Measurements from ENCODE around the gene TBXA2R. TPM values are rescaled to one million over a fixed set of nuclear protein-coding genes. Genes with fewer than 3 reads are reported as not detected.

The TBXA2R gene
- total RNA-seq, 1 donor from 2014 or later, result 0.47 TPM

DNA sequence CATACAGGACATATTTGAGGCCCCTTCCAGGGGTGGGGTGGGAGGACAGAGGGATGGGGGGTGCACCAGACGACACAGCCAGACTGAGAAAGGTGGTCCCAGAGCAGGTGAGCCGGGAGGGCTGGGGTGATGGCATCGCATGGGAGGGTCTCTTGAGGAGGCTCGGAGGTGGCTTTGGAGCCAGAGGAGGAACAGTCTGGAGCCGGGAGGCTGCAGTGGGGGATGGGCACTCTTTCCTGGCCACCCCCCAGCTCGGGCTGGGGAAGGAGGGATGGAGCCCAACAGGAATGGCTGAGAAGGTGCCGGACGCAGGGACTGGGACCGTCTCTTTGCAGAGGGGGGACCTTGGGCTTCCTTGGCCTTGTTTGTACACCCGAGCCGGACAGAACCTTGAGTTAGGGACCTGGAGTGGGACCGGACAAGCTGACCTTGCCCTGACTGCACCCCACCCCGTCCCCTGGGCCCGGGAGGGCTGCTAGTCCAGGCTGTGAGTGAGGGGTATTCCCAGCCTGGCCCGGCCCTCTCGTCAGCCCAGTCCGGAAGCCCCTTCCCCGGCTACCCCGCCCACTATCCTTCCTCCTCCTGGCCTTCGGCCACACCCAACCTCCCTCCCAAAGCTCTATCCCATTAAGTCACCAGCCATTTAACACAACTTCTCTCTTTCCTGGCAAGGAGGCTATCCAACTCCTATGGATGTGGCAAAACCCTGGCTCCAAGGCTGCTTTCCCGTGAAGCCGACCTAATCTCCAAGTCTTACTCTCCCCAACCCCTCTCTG is 816 bp upstream of the TBXA2R start:
- Mint-ChIP-seq H3K9me3 (no peaks in the 10 kb centered on the region), H3K27me3 (ENCODE audit: low read depth) (peaks cover 16% of the 10 kb centered on the region), H3K4me1 (peaks cover 10% of the 10 kb centered on the region), H3K27ac (no peak overlapping the region), H3K36me3 (peaks cover 4% of the 10 kb centered on the region), H3K4me3 (peak overlapping the region; percentile 51)
- TF ChIP-seq, protein P1, sequence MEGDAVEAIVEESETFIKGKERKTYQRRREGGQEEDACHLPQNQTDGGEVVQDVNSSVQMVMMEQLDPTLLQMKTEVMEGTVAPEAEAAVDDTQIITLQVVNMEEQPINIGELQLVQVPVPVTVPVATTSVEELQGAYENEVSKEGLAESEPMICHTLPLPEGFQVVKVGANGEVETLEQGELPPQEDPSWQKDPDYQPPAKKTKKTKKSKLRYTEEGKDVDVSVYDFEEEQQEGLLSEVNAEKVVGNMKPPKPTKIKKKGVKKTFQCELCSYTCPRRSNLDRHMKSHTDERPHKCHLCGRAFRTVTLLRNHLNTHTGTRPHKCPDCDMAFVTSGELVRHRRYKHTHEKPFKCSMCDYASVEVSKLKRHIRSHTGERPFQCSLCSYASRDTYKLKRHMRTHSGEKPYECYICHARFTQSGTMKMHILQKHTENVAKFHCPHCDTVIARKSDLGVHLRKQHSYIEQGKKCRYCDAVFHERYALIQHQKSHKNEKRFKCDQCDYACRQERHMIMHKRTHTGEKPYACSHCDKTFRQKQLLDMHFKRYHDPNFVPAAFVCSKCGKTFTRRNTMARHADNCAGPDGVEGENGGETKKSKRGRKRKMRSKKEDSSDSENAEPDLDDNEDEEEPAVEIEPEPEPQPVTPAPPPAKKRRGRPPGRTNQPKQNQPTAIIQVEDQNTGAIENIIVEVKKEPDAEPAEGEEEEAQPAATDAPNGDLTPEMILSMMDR (IDR thresholded peaks at IDR 0.05; ENCODE audit: unreplicated experiment), result no peak
- DNase-seq (ENCODE audit: low spot score in 2 of 2, unreplicated experiment in 2 of 2), result no peak

GRCh38 chr19:3606174-3606689 is 443 bp downstream of the TBXA2R start:
- Mint-ChIP-seq H3K27ac (no peak overlapping the region), H3K9me3 (no peaks in the 10 kb centered on the region)
- no peak for DNase-seq (ENCODE audit: low spot score in 2 of 2, unreplicated experiment in 2 of 2)

DNA sequence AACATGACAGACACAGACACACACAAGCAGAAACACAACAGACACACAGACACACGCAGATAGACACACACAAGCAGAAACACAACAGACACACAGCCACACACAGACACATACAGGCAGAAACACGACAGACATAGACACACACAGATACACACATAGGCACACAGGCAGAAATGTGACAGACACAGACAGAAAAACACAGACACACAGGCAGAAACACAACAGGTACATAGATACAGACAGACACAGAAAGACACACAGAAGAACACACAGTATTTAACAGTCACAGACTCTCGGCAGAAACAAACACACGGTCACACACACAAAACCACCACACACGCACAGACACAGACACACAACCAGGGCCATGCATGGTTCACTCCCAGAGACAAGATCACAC is 905 bp downstream of the TBXA2R start:
- no peak for DNase-seq (ENCODE audit: low spot score in 2 of 2, unreplicated experiment in 2 of 2)

More at GRCh38 chr19:3606174-3606689, 443 bp downstream of the TBXA2R start:
- Mint-ChIP-seq H3K4me3 (no peak overlapping the region), H3K36me3 (no peaks in the 10 kb centered on the region), H3K27me3 (ENCODE audit: low read depth) (peaks cover 16% of the 10 kb centered on the region), H3K4me1 (peaks cover 10% of the 10 kb centered on the region)
- TF ChIP-seq, protein P1 (IDR thresholded peaks at IDR 0.05; ENCODE audit: unreplicated experiment), result no peak

DNA sequence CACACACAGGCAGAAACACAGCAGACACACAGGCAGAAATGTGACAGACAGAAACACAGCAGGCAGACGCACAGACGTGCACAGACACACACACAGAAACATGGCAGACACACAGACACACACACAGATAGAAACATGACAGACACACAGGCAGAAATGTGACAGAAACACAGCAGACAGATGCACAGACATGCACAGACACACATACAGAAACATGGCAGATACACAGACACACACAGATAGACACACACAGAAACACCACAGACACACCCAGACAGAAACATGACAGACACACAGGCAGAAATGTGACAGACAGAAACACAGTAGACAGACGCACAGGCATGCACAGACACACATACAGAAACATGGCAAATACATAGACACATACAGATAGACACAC is 1.3 kb downstream of the TBXA2R start:
- H3K9me3 Mint-ChIP-seq, result no peaks in the 10 kb centered on the region
- H3K4me1 Mint-ChIP-seq, result peaks cover 10% of the 10 kb centered on the region
- no peak overlapping the region for H3K4me3 Mint-ChIP-seq
- H3K27me3 Mint-ChIP-seq (ENCODE audit: low read depth), result peaks cover 16% of the 10 kb centered on the region
- no peak for DNase-seq (ENCODE audit: low spot score in 2 of 2, unreplicated experiment in 2 of 2)
- no peaks in the 10 kb centered on the region for H3K36me3 Mint-ChIP-seq
- TF ChIP-seq, protein P1 (IDR thresholded peaks at IDR 0.05; ENCODE audit: unreplicated experiment), result no peak
- H3K27ac Mint-ChIP-seq, result no peak overlapping the region

More for the DNA sequence above, 905 bp downstream of the TBXA2R start:
- TF ChIP-seq, protein P1 (IDR thresholded peaks at IDR 0.05; ENCODE audit: unreplicated experiment), result no peak
- Mint-ChIP-seq H3K4me3 (no peak overlapping the region), H3K4me1 (peaks cover 10% of the 10 kb centered on the region), H3K36me3 (no peaks in the 10 kb centered on the region), H3K27ac (no peak overlapping the region), H3K27me3 (ENCODE audit: low read depth) (peaks cover 16% of the 10 kb centered on the region), H3K9me3 (no peaks in the 10 kb centered on the region)

- peaks cover 10% of the 10 kb centered on the region for H3K4me1 Mint-ChIP-seq
These were observed 1.7 kb downstream of the TBXA2R start for GRCh38 chr19:3604987-3605343.

More at GRCh38 chr19:3604987-3605343, 1.7 kb downstream of the TBXA2R start:
- Mint-ChIP-seq H3K4me3 (no peak overlapping the region), H3K27me3 (ENCODE audit: low read depth) (peaks cover 16% of the 10 kb centered on the region), H3K9me3 (no peaks in the 10 kb centered on the region), H3K27ac (no peak overlapping the region), H3K36me3 (no peaks in the 10 kb centered on the region)
- TF ChIP-seq, protein P1 (IDR thresholded peaks at IDR 0.05; ENCODE audit: unreplicated experiment), result no peak
- DNase-seq (ENCODE audit: low spot score in 2 of 2, unreplicated experiment in 2 of 2), result no peak

Measured in mesothelial cell of epicardium (in vitro differentiated cells).